ENCODE results near the gene MAP7. TPM values are rescaled to one million over a fixed set of nuclear protein-coding genes. Genes with fewer than 3 reads are reported as not detected.

The MAP7 gene
- total RNA-seq, 1 donor from 2014 or later: 0.77 TPM

DNA sequence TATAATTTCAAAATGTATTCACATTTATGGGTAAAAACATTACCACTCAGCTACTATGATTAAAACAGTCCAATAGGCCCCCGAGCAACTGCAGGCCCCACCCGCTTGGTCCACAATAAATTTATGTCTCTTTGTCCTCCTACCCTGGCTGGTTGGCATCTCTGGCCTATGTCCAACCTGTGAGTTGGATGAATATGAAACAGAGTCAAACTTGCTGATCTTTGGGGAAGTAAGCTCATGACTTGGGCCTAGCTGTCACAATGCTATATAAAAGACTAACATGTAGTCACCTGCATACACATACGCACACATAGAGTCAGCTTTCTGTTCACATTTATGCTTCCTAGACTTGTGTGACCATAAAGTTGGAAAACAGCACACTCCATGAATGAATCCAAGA lies 20.5 kb downstream of the MAP7 start:
- Mint-ChIP-seq H3K36me3 (ENCODE audit: low read depth) (no peaks in the 10 kb centered on the region), H3K9me3 (ENCODE audit: low read depth) (no peaks in the 10 kb centered on the region), H3K27ac (ENCODE audit: unreplicated experiment) (no peak overlapping the region), H3K27me3 (ENCODE audit: low read depth) (peaks cover 27% of the 10 kb centered on the region), H3K4me1 (ENCODE audit: low read depth) (peaks cover 6% of the 10 kb centered on the region), H3K4me3 (ENCODE audit: unreplicated experiment) (no peak overlapping the region)
- TF ChIP-seq, protein P1, sequence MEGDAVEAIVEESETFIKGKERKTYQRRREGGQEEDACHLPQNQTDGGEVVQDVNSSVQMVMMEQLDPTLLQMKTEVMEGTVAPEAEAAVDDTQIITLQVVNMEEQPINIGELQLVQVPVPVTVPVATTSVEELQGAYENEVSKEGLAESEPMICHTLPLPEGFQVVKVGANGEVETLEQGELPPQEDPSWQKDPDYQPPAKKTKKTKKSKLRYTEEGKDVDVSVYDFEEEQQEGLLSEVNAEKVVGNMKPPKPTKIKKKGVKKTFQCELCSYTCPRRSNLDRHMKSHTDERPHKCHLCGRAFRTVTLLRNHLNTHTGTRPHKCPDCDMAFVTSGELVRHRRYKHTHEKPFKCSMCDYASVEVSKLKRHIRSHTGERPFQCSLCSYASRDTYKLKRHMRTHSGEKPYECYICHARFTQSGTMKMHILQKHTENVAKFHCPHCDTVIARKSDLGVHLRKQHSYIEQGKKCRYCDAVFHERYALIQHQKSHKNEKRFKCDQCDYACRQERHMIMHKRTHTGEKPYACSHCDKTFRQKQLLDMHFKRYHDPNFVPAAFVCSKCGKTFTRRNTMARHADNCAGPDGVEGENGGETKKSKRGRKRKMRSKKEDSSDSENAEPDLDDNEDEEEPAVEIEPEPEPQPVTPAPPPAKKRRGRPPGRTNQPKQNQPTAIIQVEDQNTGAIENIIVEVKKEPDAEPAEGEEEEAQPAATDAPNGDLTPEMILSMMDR (IDR thresholded peaks at IDR 0.05): no peak
- no peak for DNase-seq (ENCODE audit: low spot score)

DNA sequence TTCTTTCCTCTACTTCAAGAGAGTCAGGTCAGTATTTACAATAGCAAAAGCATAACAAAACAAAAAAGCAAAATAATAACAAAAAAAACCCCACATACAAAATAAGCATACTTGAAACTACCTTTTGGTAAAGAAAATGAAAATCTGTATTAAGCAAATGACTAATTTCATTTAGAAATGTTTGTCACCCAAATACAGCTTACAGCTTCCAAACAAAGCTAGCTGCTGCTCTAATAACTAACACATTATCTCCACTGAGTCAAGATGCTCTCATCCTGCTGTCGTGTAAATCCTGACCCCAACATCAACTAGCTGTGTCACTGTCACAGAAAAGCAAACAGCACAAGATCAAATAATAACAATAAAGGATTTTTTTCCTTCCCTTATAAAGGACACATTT lies 21.7 kb downstream of the MAP7 start:
- H3K27me3 Mint-ChIP-seq (ENCODE audit: low read depth): peaks cover 25% of the 10 kb centered on the region
- H3K4me1 Mint-ChIP-seq (ENCODE audit: low read depth): peaks cover 6% of the 10 kb centered on the region
- TF ChIP-seq, protein P1 (IDR thresholded peaks at IDR 0.05): no peak
- no peaks in the 10 kb centered on the region for H3K9me3 Mint-ChIP-seq (ENCODE audit: low read depth)
- H3K36me3 Mint-ChIP-seq (ENCODE audit: low read depth): no peaks in the 10 kb centered on the region
- no peak for DNase-seq (ENCODE audit: low spot score)
- H3K27ac Mint-ChIP-seq (ENCODE audit: unreplicated experiment): no peak overlapping the region
- H3K4me3 Mint-ChIP-seq (ENCODE audit: unreplicated experiment): no peak overlapping the region

DNA sequence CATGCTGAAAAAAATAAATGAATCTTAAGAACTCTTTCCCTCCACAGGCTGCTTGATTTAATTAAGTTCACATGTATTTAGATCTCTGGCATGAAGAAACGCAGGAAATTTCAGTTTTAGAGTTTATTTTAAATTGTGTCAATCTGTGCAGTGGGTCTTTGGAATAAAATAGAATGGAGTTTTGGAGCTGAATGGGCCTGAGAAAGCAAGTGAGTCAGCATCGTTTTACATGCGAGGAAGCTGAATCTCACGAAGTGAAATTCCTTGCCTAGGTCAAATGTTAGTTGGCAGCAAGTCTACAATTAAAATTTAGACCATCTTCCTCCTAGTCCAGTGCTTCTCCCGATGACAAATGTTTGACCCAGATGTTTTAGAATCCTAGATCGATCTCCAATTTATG lies 22.4 kb downstream of the MAP7 start:
- peaks cover 24% of the 10 kb centered on the region for H3K27me3 Mint-ChIP-seq (ENCODE audit: low read depth)
- H3K4me3 Mint-ChIP-seq (ENCODE audit: unreplicated experiment): no peak overlapping the region
- peaks cover 6% of the 10 kb centered on the region for H3K4me1 Mint-ChIP-seq (ENCODE audit: low read depth)
- H3K9me3 Mint-ChIP-seq (ENCODE audit: low read depth): no peaks in the 10 kb centered on the region
- no peak for DNase-seq (ENCODE audit: low spot score)
- no peaks in the 10 kb centered on the region for H3K36me3 Mint-ChIP-seq (ENCODE audit: low read depth)
- H3K27ac Mint-ChIP-seq (ENCODE audit: unreplicated experiment): no peak overlapping the region
- TF ChIP-seq, protein P1 (IDR thresholded peaks at IDR 0.05): no peak

DNA sequence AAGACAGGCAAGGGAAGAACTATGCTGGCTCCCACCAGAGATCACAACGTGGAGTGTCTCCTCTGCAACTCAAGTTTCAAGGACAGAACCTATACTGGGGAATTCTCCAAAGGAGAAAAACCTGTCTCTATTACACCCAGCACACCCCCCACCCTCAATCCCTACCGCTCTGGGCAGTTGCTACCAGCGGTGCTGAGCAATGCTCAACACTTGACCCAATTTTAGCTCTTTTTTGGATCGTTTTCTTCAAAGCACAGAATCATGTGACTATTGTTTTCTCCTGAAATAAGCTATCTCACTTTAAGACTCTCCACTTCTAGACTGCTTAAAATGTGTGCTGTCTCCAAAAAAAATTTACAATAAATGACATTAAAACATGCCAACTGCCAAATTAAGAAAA lies 23.3 kb downstream of the MAP7 start:
- H3K4me3 Mint-ChIP-seq (ENCODE audit: unreplicated experiment): no peak overlapping the region
- peaks cover 20% of the 10 kb centered on the region for H3K27me3 Mint-ChIP-seq (ENCODE audit: low read depth)
- no peak for DNase-seq (ENCODE audit: low spot score)
- H3K27ac Mint-ChIP-seq (ENCODE audit: unreplicated experiment): no peak overlapping the region
- peaks cover 6% of the 10 kb centered on the region for H3K4me1 Mint-ChIP-seq (ENCODE audit: low read depth)
- TF ChIP-seq, protein P1 (IDR thresholded peaks at IDR 0.05): no peak
- H3K36me3 Mint-ChIP-seq (ENCODE audit: low read depth): no peaks in the 10 kb centered on the region
- H3K9me3 Mint-ChIP-seq (ENCODE audit: low read depth): no peaks in the 10 kb centered on the region

DNA sequence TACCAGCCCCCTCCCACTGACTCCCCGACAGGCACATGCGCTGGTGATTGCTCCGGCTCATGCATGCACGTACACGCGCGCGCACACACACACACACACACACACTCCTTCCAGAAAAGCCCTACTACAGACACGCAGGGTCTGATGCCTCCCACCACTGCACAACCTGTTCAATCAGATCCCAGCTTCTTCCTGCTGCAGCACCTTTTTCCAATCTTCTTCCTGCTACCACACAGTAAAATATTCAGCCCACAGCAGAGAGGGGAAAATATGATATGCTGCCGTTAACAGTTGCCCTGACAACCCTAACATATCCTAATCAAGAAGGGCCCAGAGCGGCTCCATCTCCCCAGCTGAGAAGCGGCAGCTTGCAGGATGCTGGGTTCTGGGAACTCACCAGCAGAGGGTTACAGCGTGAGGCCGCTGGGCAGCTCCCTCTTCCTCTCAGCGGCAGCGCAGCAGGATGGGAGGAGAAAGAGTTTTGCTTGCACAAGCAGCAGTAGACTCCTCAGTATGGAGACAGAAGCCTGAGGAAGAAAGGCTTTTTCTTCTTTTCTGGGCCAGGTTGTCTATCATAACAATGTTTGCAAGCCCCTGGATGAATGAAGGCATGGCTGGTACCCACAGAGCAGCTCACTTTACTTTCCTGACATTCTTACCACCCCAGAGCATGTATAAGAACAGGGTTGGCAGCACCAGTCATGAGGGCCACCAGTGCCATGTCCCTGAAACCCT lies 23.9 kb downstream of the MAP7 start:
- no peaks in the 10 kb centered on the region for H3K9me3 Mint-ChIP-seq (ENCODE audit: low read depth)
- H3K4me3 Mint-ChIP-seq (ENCODE audit: unreplicated experiment): no peak overlapping the region
- peaks cover 20% of the 10 kb centered on the region for H3K27me3 Mint-ChIP-seq (ENCODE audit: low read depth)
- TF ChIP-seq, protein P1 (IDR thresholded peaks at IDR 0.05): peak; percentile 61
- H3K36me3 Mint-ChIP-seq (ENCODE audit: low read depth): no peaks in the 10 kb centered on the region
- peaks cover 6% of the 10 kb centered on the region for H3K4me1 Mint-ChIP-seq (ENCODE audit: low read depth)
- no peak overlapping the region for H3K27ac Mint-ChIP-seq (ENCODE audit: unreplicated experiment)
- no peak for DNase-seq (ENCODE audit: low spot score)
